ENCODE measurements around the gene PEX16.
A peak's percentile ranks its signal among the peaks of the same experiment; 100 is the strongest.

PEX16 gene

GRCh38 chr11:45917623-45918330, at the start of gene PEX16:
Gene PEX16, minus strand, starts transcription at chr11:45917877. Its CDS starts 66 bp downstream, at chr11:45917811.
- DNase-seq (ENCODE audit: low read depth, low spot score), result peak; percentile 100

GRCh38 chr11:45964911-45965389, 47.3 kb upstream of the PEX16 start:
- DNase-seq (ENCODE audit: low read depth, low spot score), result peak; percentile 91

- DNase-seq (ENCODE audit: low read depth, low spot score), result no peak
Measured at GRCh38 chr11:45961751-45962240, 44.1 kb upstream of the PEX16 start.

DNA sequence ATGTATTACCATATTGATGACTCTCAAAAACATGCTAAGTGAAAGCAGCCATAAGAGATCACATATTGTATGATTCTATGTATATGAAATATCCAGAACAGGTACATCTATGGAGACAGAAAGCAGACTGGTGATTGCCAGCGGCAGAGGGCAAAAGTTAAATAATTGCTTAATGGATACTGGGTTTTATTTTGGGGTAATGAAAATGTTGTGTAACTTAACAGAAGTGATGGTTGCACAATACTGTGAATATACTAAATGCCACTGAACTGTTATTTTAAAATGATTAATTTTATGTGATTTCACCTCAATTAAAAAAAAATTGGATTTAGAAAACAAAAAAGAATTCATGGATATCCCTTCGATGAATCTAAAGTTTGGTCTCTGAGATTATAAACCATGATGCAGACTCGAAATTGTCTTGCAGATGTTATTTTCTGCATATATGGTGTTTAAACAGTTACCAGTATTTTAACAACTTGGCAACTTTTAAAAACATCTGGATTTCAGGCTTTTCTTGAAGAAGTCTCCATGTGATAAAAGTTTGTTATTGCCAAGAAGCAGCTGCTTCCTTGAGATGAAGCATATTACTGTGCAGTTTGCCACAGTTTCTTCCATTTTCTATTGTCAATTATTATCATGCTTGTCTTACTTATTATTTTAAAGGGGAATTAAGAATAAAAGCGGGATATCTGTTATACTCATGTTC, 42.9 kb upstream of the PEX16 start:
- no peak for DNase-seq (ENCODE audit: low read depth, low spot score)

GRCh38 chr11:45959851-45960250, 42.2 kb upstream of the PEX16 start:
- DNase-seq (ENCODE audit: low read depth, low spot score), result peak; percentile 26

DNA sequence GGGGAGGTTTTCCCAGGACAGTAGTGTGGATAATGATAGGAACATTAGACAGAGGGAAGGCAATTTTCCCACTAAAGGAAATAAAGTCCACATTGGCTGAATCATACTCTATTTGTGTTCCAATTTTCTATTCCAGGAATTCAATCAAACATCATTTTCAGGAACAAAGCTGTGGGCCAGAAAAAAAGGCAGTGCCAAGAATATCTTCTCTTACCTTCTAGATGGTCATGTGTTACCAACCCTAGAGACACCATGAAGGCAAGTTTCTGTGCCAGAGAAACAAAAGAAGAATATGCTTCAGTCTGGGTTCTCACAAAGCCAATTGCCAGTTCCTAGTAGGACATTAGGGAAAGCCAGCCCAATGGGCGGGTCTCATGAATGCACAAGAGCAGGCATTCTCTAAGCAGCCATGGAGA, 32.3 kb upstream of the PEX16 start:
- DNase-seq (ENCODE audit: low read depth, low spot score), result no peak

- peak; percentile 25 for DNase-seq (ENCODE audit: low read depth, low spot score)
Measured at GRCh38 chr11:45948356-45948755, 30.7 kb upstream of the PEX16 start.

DNA sequence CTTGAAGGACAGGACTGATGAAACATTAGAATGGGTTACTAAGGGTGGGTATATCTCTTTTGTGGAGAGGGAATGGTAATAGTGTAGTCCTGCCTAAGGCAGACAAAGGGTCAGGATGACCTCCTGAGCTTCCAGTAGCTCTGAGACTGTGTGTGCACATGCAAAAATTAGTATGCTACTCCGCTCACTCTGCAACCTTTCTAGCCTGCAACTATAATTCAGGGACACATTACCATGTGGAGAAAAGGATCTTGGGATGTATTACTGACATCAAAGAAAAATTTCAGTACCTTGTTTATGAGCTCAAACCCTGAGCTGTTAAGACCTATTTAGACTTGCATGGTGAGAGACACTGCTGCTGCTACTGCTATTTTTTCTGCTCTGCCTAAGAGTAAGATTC, 30.2 kb upstream of the PEX16 start:
- no peak for DNase-seq (ENCODE audit: low read depth, low spot score)

GRCh38 chr11:45945397-45945999, 27.8 kb upstream of the PEX16 start:
- DNase-seq (ENCODE audit: low read depth, low spot score), result no peak

- DNase-seq (ENCODE audit: low read depth, low spot score), result no peak
Measured at GRCh38 chr11:45942381-45942780, 24.7 kb upstream of the PEX16 start.

DNA sequence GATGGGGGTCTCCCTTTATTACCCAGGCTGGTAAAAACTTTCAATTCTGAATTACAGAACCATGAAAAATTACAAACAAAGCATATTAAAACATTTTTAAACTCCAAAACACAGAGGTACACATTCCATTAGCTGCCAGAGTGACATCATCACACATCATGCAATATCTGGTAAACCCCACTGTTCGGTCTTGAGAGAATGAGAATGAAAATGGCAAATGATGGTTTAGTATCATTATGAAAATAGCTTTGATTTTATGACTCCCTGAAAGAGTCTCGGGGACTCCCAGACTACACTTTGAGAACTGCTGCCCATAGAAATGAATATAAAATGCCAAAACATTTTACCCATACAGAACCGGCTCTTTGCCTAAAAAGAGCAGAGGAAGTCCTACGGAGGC, 23.6 kb upstream of the PEX16 start:
- DNase-seq (ENCODE audit: low read depth, low spot score), result no peak

DNA sequence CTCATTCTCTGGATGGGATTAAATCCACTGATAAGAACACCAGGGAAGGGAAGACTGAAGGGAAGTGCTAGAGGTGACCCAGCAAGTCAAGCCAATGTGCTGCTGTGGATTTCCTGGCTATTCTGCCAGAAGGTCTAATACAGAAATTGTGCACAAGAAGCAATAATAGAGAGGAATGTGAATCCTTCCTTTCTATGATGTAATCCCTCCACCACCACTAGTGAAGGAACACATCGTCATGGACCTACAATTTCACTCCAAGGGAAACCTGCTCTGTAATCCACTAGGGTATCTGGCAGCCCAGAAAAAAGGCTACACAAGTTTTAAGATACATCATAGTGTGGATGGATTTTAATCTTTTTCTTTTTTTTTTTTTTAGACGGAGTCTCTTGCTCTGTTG, 22.2 kb upstream of the PEX16 start:
- DNase-seq (ENCODE audit: low read depth, low spot score), result no peak

DNA sequence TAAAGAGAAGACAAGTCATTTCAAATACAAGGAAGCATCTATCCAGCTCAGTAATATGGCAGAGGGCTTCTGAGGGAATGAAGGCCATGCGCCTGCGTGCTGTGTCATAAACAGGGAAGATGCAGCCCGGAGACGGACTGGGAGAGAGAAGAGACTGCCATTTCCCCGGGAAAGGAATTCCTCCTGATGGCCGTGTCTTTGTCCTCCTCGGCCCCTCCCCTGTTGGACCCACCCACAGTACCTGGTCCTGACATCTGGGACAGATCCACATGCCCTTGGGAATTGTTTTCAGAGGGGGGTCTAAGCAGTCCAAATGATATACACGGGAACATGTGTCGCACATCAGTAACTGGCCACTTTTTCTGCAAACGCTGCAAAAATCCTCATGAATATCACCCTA, 20.2 kb upstream of the PEX16 start:
- DNase-seq (ENCODE audit: low read depth, low spot score), result no peak

GRCh38 chr11:45936511-45937054, 18.9 kb upstream of the PEX16 start:
- no peak for DNase-seq (ENCODE audit: low read depth, low spot score)

DNA sequence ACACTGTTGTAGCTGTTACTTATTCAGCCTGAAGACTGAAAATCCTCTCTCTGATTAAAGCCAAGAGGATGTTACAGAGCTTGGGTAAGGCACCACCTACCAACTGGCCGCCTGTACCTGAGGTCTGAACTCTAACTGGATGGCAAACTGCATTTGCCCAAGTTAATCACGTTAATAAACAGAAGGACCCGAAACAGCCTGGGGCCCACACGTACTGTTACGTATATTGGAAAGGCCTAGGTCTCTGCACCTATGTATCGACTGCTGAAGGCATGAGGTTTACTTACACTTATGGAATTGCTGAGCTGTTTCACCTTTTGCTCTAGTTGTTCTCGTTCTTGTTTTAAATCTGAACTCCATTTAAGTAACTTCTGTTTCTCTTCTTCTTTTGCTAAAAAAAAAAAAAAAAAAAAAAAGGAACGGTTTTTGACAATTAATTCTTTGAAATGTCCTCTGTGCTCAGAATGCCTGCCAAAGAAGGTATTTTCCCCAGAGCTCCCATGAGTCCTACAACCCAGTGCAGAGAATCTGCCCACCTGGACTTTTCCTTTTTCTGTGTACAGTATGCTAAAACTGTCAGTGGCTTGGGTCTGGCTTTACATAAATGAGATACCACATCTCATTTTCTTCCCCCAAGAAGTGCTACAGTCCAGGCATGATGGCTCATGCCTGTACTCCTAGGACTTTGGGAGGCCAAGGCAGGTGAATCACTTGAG, 17.8 kb upstream of the PEX16 start:
- DNase-seq (ENCODE audit: low read depth, low spot score), result no peak

- no peak for DNase-seq (ENCODE audit: low read depth, low spot score)
Measured at GRCh38 chr11:45934580-45935318, 17.1 kb upstream of the PEX16 start.

- no peak for DNase-seq (ENCODE audit: low read depth, low spot score)
Measured at GRCh38 chr11:45933846-45934579, 16.3 kb upstream of the PEX16 start.

GRCh38 chr11:45933131-45933831, 15.6 kb upstream of the PEX16 start:
- DNase-seq (ENCODE audit: low read depth, low spot score), result peak; percentile 44

- no peak for DNase-seq (ENCODE audit: low read depth, low spot score)
Measured at GRCh38 chr11:45932217-45932616, 14.5 kb upstream of the PEX16 start.

DNA sequence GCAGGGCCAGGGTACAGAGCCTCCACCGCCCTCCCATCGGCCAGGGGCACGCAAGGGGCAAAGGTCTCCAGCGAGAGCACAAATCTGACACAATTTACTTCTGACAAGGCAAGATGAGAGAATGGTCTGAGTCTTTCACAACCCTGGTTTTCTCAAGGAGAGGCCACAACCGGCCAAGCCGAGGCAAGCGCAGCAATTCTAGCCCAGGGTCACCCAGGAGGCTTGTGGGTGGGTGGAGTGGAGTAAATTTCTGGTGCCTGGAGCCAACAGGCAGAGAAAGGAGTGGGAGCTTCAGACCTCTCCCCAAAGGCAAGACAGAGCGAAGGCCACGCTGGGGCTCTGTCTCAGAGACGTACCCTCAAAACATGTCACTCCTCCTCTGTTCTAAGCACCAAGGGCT, 14.1 kb upstream of the PEX16 start:
- DNase-seq (ENCODE audit: low read depth, low spot score), result no peak
